DMS53 (cell line): Measurements from ENCODE around the gene RAPGEF6.
"Not testable (repeated sequence)": the region's sequence is repeated elsewhere in the genome, so short reads cannot be mapped to it uniquely, and the experiment has no call there.

Experiments used
- DNase-seq: peaks from one replicate; lab custom pipeline; 2025; lab: John Stamatoyannopoulos, UW

Gene RAPGEF6, protein sequence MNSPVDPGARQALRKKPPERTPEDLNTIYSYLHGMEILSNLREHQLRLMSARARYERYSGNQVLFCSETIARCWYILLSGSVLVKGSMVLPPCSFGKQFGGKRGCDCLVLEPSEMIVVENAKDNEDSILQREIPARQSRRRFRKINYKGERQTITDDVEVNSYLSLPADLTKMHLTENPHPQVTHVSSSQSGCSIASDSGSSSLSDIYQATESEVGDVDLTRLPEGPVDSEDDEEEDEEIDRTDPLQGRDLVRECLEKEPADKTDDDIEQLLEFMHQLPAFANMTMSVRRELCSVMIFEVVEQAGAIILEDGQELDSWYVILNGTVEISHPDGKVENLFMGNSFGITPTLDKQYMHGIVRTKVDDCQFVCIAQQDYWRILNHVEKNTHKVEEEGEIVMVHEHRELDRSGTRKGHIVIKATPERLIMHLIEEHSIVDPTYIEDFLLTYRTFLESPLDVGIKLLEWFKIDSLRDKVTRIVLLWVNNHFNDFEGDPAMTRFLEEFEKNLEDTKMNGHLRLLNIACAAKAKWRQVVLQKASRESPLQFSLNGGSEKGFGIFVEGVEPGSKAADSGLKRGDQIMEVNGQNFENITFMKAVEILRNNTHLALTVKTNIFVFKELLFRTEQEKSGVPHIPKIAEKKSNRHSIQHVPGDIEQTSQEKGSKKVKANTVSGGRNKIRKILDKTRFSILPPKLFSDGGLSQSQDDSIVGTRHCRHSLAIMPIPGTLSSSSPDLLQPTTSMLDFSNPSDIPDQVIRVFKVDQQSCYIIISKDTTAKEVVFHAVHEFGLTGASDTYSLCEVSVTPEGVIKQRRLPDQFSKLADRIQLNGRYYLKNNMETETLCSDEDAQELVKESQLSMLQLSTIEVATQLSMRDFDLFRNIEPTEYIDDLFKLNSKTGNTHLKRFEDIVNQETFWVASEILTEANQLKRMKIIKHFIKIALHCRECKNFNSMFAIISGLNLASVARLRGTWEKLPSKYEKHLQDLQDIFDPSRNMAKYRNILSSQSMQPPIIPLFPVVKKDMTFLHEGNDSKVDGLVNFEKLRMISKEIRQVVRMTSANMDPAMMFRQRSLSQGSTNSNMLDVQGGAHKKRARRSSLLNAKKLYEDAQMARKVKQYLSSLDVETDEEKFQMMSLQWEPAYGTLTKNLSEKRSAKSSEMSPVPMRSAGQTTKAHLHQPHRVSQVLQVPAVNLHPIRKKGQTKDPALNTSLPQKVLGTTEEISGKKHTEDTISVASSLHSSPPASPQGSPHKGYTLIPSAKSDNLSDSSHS (N-terminal part only)

GRCh38 chr5:131634996-131635683 lies at the start of gene RAPGEF6:
RAPGEF6 (minus strand) TSS chr5:131635229; CDS start chr5:131635030, 199 bp downstream.
- peak; percentile 100 for DNase-seq

- DNase-seq = no peak
Measured at GRCh38 chr5:131684595-131684994, 49.6 kb upstream of the RAPGEF6 start.

- no peak for DNase-seq
Measured at GRCh38 chr5:131684051-131684450, 49.0 kb upstream of the RAPGEF6 start.

DNA sequence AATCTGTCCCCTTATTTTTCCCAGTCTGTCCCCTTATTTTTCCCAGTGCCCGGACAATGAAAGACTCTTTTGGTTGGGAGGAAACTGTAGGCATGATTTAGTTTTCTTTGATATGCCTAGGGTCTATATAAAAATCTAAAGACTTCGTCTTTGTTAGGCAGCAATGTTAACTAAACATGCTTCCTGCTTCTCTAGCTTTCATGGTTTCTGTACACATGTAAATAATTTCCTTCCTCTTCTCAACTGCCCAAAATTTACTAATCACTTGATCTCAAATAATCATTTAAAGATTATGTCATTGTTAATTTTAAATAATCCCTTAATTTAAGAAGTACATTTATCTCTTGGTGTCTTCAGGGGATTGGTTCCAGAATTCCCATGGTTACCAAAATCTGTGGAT lies 47.8 kb upstream of the RAPGEF6 start:
- no peak for DNase-seq

- DNase-seq = no peak
Measured at GRCh38 chr5:131682175-131682574, 47.1 kb upstream of the RAPGEF6 start.

DNA sequence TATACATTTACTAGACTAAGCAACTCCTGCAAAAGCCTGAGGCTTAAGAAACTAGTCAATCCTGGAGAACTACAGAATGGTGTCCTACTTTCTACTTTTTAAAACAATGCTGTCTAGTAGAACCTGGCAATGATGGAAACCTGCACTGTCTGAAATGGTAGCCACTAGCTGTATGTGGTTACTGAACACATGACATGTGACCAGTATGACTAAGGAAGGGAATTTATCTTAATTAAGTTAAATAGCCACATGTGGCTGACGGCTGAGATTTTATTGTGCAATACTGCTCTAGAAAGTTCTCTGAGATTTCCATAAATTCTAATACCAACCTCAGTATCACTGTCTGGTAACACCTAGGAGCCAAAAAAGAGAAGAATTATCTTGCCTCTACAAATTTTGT lies 44.9 kb upstream of the RAPGEF6 start:
- no peak for DNase-seq

- DNase-seq = not testable (repeated sequence)
Measured at GRCh38 chr5:131678273-131678672, 43.2 kb upstream of the RAPGEF6 start.

GRCh38 chr5:131677115-131677514 lies 42.1 kb upstream of the RAPGEF6 start:
- no peak for DNase-seq

DNA sequence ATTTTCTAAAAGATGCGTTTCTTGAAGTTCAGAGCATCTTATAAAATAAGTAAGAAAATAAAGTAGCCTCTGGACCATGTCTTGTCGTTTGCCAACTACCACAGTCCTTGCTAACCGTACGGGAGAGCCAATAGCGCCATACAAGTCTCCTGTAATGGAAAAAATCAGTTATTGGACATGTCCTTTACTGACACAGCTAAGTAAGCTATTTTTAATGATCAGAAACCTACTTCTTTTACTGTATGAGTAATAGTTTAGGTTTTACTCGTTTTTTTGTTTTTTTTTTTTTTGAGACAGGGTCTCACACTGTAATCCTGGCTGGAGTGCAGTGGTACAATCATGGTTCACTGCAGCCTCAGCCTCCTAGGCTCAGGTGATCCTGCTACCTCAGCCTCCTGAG lies 37.7 kb upstream of the RAPGEF6 start:
- DNase-seq = no peak

DNA sequence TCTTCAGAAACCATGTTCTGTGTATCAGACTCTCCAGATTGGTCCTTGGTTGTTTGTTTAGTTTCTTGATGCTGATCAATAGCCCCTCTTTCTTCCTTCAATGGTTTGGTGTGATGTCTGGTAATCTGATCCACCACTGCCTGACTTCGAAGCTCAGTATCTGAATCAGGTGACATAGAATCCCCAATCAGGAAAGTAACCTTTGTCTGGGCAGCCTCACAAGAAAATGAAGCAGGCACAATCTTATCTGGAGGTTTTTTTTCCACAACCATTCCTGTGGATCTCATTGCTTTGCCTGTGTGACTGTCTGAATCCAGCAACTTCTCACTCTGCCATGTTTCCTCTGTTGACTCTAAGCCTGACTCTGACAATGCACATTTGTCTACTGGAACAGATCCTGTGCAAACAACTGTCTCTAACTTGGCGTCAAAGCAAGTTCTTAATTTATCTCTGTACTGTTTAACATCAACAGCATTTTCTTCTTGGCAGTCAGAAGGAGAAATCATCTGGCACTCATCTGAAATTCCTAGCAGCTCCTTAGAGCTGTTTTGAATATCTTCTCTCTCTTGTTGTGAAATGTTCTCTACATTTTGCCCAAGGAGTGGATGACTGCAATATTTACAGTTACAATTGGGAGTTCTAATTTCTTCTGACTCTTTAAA lies 37.1 kb upstream of the RAPGEF6 start:
- DNase-seq = no peak

GRCh38 chr5:131671409-131671808 lies 36.4 kb upstream of the RAPGEF6 start:
- DNase-seq = no peak

GRCh38 chr5:131664929-131665328 lies 29.9 kb upstream of the RAPGEF6 start:
- no peak for DNase-seq

GRCh38 chr5:131661933-131662332 lies 26.9 kb upstream of the RAPGEF6 start:
- DNase-seq = no peak

GRCh38 chr5:131659841-131660240 lies 24.8 kb upstream of the RAPGEF6 start:
- DNase-seq = no peak

DNA sequence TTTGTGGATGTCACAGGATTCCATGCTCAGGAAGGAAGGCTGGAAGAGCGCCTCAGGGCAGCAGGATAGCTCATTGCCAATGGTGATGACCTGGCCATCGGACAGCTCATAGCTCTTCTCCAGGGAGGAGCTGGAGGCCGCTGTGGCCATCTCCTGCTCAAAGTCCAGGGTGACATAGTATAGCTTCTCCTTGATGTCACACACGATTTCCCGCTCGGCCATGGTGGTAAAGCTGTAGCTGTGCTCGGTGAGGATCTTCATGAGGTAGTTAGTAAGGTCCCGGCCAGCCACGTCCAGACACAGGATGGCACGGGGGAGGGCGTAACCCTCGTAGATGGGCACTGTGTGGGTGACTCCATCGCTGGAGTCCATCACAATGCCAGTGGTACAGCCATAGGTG lies 24.3 kb upstream of the RAPGEF6 start:
- no peak for DNase-seq

GRCh38 chr5:131654776-131655175 lies 19.7 kb upstream of the RAPGEF6 start:
- no peak for DNase-seq

GRCh38 chr5:131654309-131654708 lies 19.3 kb upstream of the RAPGEF6 start:
- peak; percentile 17 for DNase-seq

DNA sequence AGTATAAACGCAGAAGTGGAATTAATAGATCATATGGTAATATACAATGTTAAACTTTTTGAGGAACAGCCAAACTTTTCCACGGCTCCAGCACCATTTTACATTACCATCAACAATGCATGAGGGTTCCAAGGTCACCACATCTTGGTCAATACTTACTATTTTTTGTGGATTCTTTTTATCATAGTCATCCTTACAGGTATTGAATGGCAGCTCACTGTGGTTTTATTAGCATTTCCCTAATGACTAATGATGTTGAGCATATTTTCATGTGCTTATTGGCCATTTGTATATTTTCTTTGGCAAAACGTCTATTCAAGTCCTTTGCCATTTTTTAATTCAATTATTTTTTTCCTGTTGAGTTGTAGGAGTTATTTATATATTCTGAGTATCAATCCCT lies 14.1 kb upstream of the RAPGEF6 start:
- no peak for DNase-seq

GRCh38 chr5:131647048-131647769 lies 12.2 kb upstream of the RAPGEF6 start:
- no peak for DNase-seq

GRCh38 chr5:131644822-131645221 lies 9.8 kb upstream of the RAPGEF6 start:
- no peak for DNase-seq
